HG03175 (cell line): ENCODE measurements around the gene INPP4A.

Source experiments
- ATAC-seq: cut with Tn5 transposase; IDR thresholded peaks from one replicate; pipeline ENCODE4 v1.9.1; 2021; ENCODE audit warnings: mild to moderate bottlenecking, moderate library complexity; ENCODE audit not compliant: unreplicated experiment

INPP4A gene

GRCh38 chr2:98608116-98608961 lies 163.7 kb downstream of the INPP4A start, which contains the start of the genes COA5 and UNC50:
Gene COA5, minus strand, starts transcription at chr2:98608512. Its CDS starts 107 bp downstream, at chr2:98608405.
Gene UNC50, plus strand, starts transcription at chr2:98608589. Its CDS starts 1,171 bp downstream, at chr2:98609760.
- peak; percentile 85 for ATAC-seq

GRCh38 chr2:98608962-98609604 lies 164.4 kb downstream of the INPP4A start:
- ATAC-seq = no peak

- no peak for ATAC-seq
Observed at GRCh38 chr2:98614024-98614739, 169.5 kb downstream of the INPP4A start.

- ATAC-seq = no peak
Observed at GRCh38 chr2:98615481-98615880, 170.8 kb downstream of the INPP4A start.

GRCh38 chr2:98617149-98617548 lies 172.5 kb downstream of the INPP4A start:
- ATAC-seq = no peak

- ATAC-seq = no peak
Observed at GRCh38 chr2:98623657-98624056, 179.0 kb downstream of the INPP4A start.

- no peak for ATAC-seq
Observed at GRCh38 chr2:98632351-98632750, 187.7 kb downstream of the INPP4A start.

DNA sequence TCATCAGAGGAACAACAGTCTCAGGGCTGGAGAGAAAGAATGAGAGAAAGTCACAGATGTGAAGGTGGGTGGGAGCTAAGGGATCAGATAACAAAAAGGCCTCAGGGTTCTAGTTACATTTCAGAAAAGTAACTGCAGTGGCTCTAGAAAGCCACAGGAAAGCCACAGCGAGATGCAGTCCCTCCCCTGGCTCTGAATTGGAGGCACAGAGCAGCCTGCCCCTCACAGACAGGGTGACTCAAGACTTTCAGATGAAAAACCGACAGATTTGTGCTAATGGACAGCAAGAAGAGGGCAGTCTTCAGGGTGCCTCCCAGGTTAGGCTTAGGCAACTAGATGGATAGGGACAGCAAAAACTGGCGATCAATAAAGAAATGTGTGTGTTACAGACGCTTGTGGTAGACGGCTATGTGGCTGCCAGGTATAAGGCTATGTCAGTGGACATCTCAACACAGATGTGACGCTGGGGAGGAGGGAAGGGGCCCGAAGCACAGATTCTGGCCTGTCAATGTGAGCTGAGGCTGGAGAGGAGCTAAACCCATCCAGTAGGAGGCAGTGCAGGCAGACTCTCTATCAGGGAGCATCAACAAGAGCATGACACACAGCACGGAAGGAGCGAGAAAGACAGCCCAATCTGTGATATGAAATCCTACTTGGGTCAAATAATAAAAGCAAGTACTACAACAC lies 189.9 kb downstream of the INPP4A start:
- ATAC-seq = no peak

- ATAC-seq = peak; percentile 92
Observed at GRCh38 chr2:98637401-98638147, 192.9 kb downstream of the INPP4A start.

DNA sequence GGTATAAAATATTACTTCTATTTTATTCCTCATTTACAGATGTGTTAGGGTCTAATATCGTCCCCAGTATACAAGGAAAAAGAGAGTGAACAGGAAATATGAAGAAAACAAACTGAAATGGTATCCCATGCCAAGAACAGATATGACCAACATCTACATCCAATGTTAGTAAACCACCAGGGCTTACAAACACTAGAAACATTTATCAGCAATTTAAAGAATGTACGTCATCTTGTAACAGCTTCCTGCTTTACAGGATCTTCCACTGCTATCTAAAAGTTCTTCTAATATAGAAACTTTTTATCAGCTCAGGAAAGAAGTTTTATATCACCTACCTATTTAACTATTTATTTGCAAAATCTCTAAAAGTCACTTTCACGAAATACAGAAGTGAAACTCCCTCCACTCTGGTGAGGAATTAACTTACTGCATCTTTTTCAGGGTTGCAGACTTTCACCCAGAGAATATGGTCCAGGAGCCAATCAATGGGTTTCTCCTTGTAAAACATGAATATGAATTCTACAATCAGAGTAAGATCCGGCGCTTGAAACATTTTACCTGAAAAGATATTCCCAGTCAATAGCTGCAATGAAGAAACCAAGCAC lies 198.9 kb downstream of the INPP4A start:
- no peak for ATAC-seq
